T-helper 2 cell treated with Interferon-gamma antibody and Interleukin-4, amounts not matched to agents 5 μg/mL and 100 μg/mL, for 36 hours (primary cell): ENCODE data around the gene LRRC14B.
"Not testable (repeated sequence)": the region's sequence is repeated elsewhere in the genome, so short reads cannot be mapped to it uniquely, and the experiment has no call there.

Experiments
- DNase-seq: peaks from one replicate; pipeline ENCODE4 v3.0.0; 2021; ENCODE audit warnings: low spot score
- H3K27ac Mint-ChIP-seq: one replicate; pipeline ENCODE4 v1.8.0; 2021; ENCODE audit warnings: mild to moderate bottlenecking, mixed read lengths
- H3K27me3 Mint-ChIP-seq: one replicate; pipeline ENCODE4 v1.8.0; 2021; ENCODE audit warnings: low read depth, mixed read lengths
- H3K36me3 Mint-ChIP-seq: one replicate; pipeline ENCODE4 v1.8.0; 2021; ENCODE audit warnings: low read depth, mixed read lengths
- H3K4me1 Mint-ChIP-seq: one replicate; pipeline ENCODE4 v1.8.0; 2021; ENCODE audit warnings: low read depth, mixed read lengths
- H3K4me3 Mint-ChIP-seq: one replicate; pipeline ENCODE4 v1.8.0; 2022; ENCODE audit warnings: mild to moderate bottlenecking, moderate library complexity, mixed read lengths
- H3K9me3 Mint-ChIP-seq: one replicate; pipeline ENCODE4 v1.8.0; 2021; ENCODE audit warnings: mixed read lengths

Gene LRRC14B

GRCh38 chr5:208449-209114, 17.3 kb downstream of the LRRC14B start:
- H3K27me3 Mint-ChIP-seq: no peaks in the 10 kb centered on the region
- H3K9me3 Mint-ChIP-seq: no peaks in the 10 kb centered on the region
- DNase-seq: no peak
- peaks cover 23% of the 10 kb centered on the region for H3K36me3 Mint-ChIP-seq
- H3K27ac Mint-ChIP-seq: no peak overlapping the region
- H3K4me3 Mint-ChIP-seq: no peak overlapping the region
- H3K4me1 Mint-ChIP-seq: peaks cover 9% of the 10 kb centered on the region

GRCh38 chr5:213803-214395, 22.6 kb downstream of the LRRC14B start:
- no peak for DNase-seq
- Mint-ChIP-seq H3K4me3 (no peak overlapping the region), H3K36me3 (peaks cover 26% of the 10 kb centered on the region), H3K27ac (peak overlapping the region; percentile 39), H3K27me3 (no peaks in the 10 kb centered on the region), H3K9me3 (no peaks in the 10 kb centered on the region), H3K4me1 (peaks cover 30% of the 10 kb centered on the region)

- H3K27ac Mint-ChIP-seq: peak overlapping the region; percentile 74
- peaks cover 24% of the 10 kb centered on the region for H3K4me1 Mint-ChIP-seq
- H3K36me3 Mint-ChIP-seq: peaks cover 30% of the 10 kb centered on the region
- H3K4me3 Mint-ChIP-seq: peak overlapping the region; percentile 50
- H3K9me3 Mint-ChIP-seq, H3K27me3 Mint-ChIP-seq: not testable (repeated sequence)
- DNase-seq: peak; percentile 18
Measured at GRCh38 chr5:215256-215655, 24.0 kb downstream of the LRRC14B start.

GRCh38 chr5:216076-216475, 24.8 kb downstream of the LRRC14B start:
- Mint-ChIP-seq H3K4me3 (peak overlapping the region; percentile 50), H3K27ac (peak overlapping the region; percentile 74), H3K4me1 (peaks cover 27% of the 10 kb centered on the region), H3K36me3 (peaks cover 32% of the 10 kb centered on the region)
- DNase-seq, H3K27me3 Mint-ChIP-seq, H3K9me3 Mint-ChIP-seq: not testable (repeated sequence)

GRCh38 chr5:217494-218456, 26.5 kb downstream of the LRRC14B start, which contains the start of the genes CCDC127 and SDHA:
Gene CCDC127, minus strand, starts transcription at chr5:218153. Its CDS starts 1,304 bp downstream, at chr5:216849.
Gene SDHA, plus strand, starts transcription at chr5:218320. Its CDS starts 36 bp downstream, at chr5:218356.
- Mint-ChIP-seq H3K4me3 (peak within 1 kb of the TSS; percentile 98), H3K4me1 (peaks cover 37% of the 10 kb centered on the region), H3K27ac (peak within 1 kb of the TSS; percentile 94), H3K36me3 (peaks cover 34% of the 10 kb centered on the region)
- H3K9me3 Mint-ChIP-seq, H3K27me3 Mint-ChIP-seq: not testable (repeated sequence)
- DNase-seq: peak; percentile 98

- Mint-ChIP-seq H3K4me1 (peaks cover 43% of the 10 kb centered on the region), H3K4me3 (peak overlapping the region; percentile 98), H3K9me3 (no peaks in the 10 kb centered on the region), H3K27ac (peak overlapping the region; percentile 94), H3K27me3 (no peaks in the 10 kb centered on the region), H3K36me3 (peaks cover 34% of the 10 kb centered on the region)
- DNase-seq: peak; percentile 37
Measured at GRCh38 chr5:218457-219291, 27.4 kb downstream of the LRRC14B start.

GRCh38 chr5:219460-219863, 28.2 kb downstream of the LRRC14B start:
- peaks cover 30% of the 10 kb centered on the region for H3K36me3 Mint-ChIP-seq
- H3K4me1 Mint-ChIP-seq: peaks cover 36% of the 10 kb centered on the region
- H3K27me3 Mint-ChIP-seq: no peaks in the 10 kb centered on the region
- H3K4me3 Mint-ChIP-seq: peak overlapping the region; percentile 98
- H3K27ac Mint-ChIP-seq: peak overlapping the region; percentile 94
- no peaks in the 10 kb centered on the region for H3K9me3 Mint-ChIP-seq
- peak; percentile 23 for DNase-seq

- no peak for DNase-seq
- no peaks in the 10 kb centered on the region for H3K27me3 Mint-ChIP-seq
- H3K4me1 Mint-ChIP-seq: peaks cover 35% of the 10 kb centered on the region
- peaks cover 34% of the 10 kb centered on the region for H3K36me3 Mint-ChIP-seq
- peak overlapping the region; percentile 98 for H3K4me3 Mint-ChIP-seq
- no peaks in the 10 kb centered on the region for H3K9me3 Mint-ChIP-seq
- peak overlapping the region; percentile 94 for H3K27ac Mint-ChIP-seq
Measured at GRCh38 chr5:219991-220390, 28.7 kb downstream of the LRRC14B start.

GRCh38 chr5:222951-223715, 31.8 kb downstream of the LRRC14B start:
- peak overlapping the region; percentile 38 for H3K27ac Mint-ChIP-seq
- DNase-seq, H3K4me3 Mint-ChIP-seq, H3K27me3 Mint-ChIP-seq, H3K9me3 Mint-ChIP-seq: not testable (repeated sequence)
- H3K4me1 Mint-ChIP-seq: peaks cover 23% of the 10 kb centered on the region
- peaks cover 42% of the 10 kb centered on the region for H3K36me3 Mint-ChIP-seq

- DNase-seq: no peak
- Mint-ChIP-seq H3K27me3 (no peaks in the 10 kb centered on the region), H3K4me3 (no peak overlapping the region), H3K4me1 (peaks cover 23% of the 10 kb centered on the region), H3K9me3 (no peaks in the 10 kb centered on the region), H3K36me3 (peaks cover 45% of the 10 kb centered on the region), H3K27ac (no peak overlapping the region)
Measured at GRCh38 chr5:223791-224190, 32.5 kb downstream of the LRRC14B start.

- Mint-ChIP-seq H3K36me3 (peaks cover 48% of the 10 kb centered on the region), H3K27ac (no peak overlapping the region), H3K4me3 (no peak overlapping the region), H3K4me1 (peaks cover 27% of the 10 kb centered on the region), H3K27me3 (no peaks in the 10 kb centered on the region), H3K9me3 (no peaks in the 10 kb centered on the region)
- DNase-seq: no peak
Measured at GRCh38 chr5:225334-225733, 34.0 kb downstream of the LRRC14B start.

- not testable (repeated sequence) for H3K27me3 Mint-ChIP-seq, H3K9me3 Mint-ChIP-seq, DNase-seq, H3K4me3 Mint-ChIP-seq, H3K27ac Mint-ChIP-seq
- peaks cover 57% of the 10 kb centered on the region for H3K36me3 Mint-ChIP-seq
- H3K4me1 Mint-ChIP-seq: peaks cover 16% of the 10 kb centered on the region
Measured at GRCh38 chr5:227375-227774, 36.1 kb downstream of the LRRC14B start.

- Mint-ChIP-seq H3K4me3 (no peak overlapping the region), H3K36me3 (peaks cover 64% of the 10 kb centered on the region), H3K9me3 (no peaks in the 10 kb centered on the region), H3K4me1 (peaks cover 5% of the 10 kb centered on the region), H3K27me3 (no peaks in the 10 kb centered on the region), H3K27ac (no peak overlapping the region)
- no peak for DNase-seq
Measured at GRCh38 chr5:228886-229285, 37.6 kb downstream of the LRRC14B start.
